HTERT RPE-1 (cell line): ENCODE measurements around the gene ATP6AP2.
"Not testable (repeated sequence)": the region's sequence is repeated elsewhere in the genome, so short reads cannot be mapped to it uniquely, and the experiment has no call there.

Source experiments
- in situ Hi-C: fragments of 300-500 bp; cut with MboI; formaldehyde crosslinking; loops from 4 replicates; pipeline ENCODE4 v1.14.3; 2020; ENCODE audit warnings: low sequenced_read_pairs

ATP6AP2 gene

DNA sequence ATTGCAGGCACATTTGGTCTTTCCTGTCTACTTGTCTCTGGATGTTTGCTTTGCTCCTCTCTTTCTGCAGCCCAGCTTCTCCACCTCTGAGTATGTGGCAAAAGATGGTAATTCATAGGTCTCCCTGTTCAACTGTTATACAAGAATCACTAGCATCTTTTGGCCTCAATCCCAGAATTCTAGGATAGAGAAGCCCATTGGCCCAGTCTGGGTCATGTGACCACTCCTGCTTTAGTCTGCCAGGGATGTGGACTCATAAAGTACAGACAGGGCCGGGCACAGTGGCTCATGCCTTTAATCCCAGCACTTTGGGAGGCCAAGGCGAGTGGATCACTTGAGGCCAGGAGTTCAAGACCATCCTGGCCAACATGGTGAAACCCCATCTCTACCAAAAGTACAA is 5.4 kb upstream of the ATP6AP2 start:
- in situ Hi-C loops = not testable (repeated sequence)

DNA sequence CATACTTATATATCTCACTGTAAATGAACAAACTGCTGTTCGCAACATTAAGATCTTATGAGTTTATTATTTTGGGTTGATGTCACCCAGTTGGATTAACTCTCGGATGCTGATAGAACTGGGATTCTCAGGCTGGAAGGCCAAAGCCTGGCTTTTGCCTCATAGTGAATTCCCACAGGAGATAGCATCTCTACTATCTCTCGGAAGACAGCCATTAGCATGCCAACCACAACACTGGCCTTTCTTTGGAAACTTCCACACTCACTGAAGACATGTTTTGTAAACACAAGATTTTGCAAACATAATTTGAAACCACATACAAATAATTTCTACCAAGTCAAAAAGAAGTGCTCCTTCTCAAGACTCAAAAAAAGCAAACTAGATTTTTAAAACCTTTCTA is 4.5 kb upstream of the ATP6AP2 start:
- in situ Hi-C loops = no loop called here

GRCh38 chrX:40578039-40578695 is 2.6 kb upstream of the ATP6AP2 start:
- in situ Hi-C loops = no loop called here

- in situ Hi-C loops = no loop called here
Measured at GRCh38 chrX:40579141-40579540, 1.6 kb upstream of the ATP6AP2 start.

DNA sequence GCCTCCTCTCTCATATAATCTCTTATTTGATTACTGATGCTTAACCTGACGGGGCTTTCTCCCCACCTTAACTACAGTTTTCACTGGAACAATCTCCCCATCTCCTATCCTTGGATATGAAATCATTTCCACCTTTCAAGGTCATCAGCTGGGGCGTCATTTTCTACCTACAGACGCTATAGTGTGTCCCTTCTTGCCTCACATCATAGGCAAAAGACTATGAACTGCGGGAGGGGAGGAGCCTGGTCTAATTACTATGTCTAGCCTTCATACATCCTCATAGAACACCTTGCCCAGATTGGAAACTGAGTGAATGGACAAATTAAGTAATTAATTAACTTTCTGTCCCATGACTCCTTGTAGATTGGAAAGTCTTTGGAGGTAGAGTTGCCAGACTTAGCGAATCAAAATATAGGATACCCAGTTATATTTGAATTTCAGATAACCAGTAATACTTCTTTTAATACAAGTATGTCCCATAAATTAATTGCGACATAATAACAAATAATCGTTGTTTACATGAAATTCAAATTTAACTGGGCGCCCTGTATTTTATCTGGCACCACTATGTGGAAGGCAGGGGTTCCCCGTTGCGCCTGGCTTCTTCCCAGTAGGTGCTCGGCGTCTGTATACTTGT is 752 bp upstream of the ATP6AP2 start:
- in situ Hi-C loops = no loop called here

DNA sequence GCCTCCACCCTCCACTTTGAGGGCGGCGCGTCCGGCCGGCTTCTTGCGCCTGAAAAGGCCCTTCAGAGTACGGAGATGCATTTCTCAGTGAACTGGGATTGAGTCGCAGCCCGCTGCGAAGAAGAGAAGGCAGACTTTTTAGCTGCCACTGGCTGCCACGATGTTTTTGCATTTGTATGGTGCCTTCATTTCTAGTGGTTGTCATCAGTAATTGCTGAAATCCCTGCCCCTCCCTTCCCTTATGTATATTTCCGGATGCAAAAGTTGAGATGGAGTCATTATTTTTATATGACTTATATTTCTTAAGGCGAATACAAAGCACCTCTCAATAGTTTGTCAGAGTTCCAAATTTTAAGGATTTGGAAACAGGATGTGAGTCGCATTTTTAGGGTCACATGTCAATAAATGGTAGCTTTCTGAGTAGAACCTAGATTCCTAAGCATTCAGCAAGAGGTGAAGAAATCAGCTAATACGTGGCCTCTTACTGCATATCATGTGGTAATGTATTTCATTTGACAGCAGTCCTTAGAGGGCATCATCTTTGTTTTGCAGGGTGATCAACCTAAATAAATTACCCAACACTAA is 658 bp downstream of the ATP6AP2 start:
- in situ Hi-C loops = no loop called here

- in situ Hi-C loops = not testable (repeated sequence)
Measured at GRCh38 chrX:40582178-40582577, 1.4 kb downstream of the ATP6AP2 start.

DNA sequence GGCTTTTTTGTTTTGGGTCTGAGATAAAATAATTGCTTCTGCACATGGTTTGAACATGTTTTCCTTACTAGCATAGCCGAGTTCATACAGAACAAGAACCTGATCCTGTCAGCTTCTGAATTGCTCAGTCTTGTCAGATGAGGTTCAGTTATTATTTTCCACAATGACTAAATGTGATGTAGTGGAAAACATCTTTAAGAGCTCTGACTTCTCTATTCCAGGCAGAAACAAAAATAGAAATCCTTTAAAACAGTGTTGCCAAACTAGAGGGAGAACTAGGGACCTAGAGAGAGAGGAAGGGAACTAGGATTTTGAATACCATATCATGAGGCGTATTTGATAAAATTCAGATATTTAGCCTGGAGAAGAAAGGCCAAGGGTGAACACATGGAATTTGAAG is 2.0 kb downstream of the ATP6AP2 start:
- in situ Hi-C loops = no loop called here

DNA sequence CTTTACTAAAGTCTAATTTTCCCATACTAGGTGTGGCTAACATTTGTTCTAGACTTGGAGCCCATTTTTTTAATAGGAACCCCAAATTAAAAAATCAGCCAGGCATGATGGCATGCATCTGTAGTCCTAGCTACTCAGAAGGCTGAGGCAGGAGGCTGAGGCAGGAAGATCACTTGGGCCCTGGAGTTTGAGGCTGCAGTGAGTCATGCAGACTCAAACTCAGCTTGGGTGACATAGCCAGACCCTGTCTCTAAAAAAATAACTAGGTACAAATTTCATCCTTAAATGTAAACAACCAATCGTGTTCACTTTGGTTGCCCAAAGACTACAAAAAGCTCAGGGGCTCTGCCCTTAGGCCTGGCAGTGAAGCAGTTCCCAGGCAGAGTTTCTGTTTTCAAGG is 6.9 kb downstream of the ATP6AP2 start:
- in situ Hi-C loops = not testable (repeated sequence)

GRCh38 chrX:40589616-40590321 is 9.0 kb downstream of the ATP6AP2 start:
- in situ Hi-C loops = not testable (repeated sequence)

- in situ Hi-C loops = no loop called here
Measured at GRCh38 chrX:40603446-40603845, 22.7 kb downstream of the ATP6AP2 start.

GRCh38 chrX:40607381-40607780 is 26.6 kb downstream of the ATP6AP2 start:
- in situ Hi-C loops = no loop called here

- in situ Hi-C loops = no loop called here
Measured at GRCh38 chrX:40612511-40612910, 31.7 kb downstream of the ATP6AP2 start.

DNA sequence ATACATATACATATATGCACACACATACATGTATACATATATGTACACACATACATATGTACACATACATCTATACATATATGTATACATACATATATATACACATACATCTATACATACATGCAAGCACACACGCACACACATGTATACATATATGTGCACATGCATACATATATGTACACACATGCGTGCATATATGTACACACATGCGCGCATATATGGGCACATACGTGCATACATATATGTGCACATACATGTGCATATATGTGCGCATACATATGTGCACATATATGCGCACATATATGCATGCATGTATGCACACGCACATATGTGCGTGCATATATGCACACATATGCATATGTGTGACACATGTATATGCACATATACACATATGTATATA is 35.2 kb downstream of the ATP6AP2 start:
- in situ Hi-C loops = no loop called here

GRCh38 chrX:40617566-40617965 is 36.8 kb downstream of the ATP6AP2 start:
- in situ Hi-C loops = no loop called here

DNA sequence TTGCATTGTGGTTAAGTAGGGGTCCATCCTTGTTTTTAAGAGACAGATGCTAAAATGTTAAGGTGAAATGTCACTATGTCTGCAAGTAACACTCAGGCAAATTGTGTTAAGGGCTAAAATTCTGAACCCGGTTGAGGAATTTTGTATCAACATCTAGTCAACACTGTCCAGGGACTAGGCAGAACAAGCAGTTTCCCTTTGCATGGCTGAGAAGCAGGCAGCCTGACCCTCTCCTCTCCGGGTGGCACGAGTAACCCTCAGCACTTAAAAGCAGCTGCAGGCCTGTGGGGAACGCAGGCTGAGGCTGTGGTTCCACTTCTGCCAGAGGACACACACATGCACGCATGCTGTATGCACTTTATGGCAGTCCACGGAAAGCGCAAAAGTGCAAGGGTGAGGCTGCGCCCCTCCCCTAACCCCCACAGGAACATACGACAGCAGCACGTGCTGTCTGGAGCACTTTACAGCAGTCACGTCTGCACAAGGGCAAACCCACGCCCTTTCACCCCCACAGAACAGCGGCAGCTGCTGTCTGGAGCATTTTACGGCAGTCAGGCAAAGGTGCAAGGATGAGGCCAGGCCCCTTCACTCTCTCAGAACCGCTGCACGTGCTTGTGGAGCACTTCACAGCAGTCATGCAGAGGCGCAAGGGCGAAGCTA is 41.8 kb downstream of the ATP6AP2 start:
- in situ Hi-C loops = no loop called here

DNA sequence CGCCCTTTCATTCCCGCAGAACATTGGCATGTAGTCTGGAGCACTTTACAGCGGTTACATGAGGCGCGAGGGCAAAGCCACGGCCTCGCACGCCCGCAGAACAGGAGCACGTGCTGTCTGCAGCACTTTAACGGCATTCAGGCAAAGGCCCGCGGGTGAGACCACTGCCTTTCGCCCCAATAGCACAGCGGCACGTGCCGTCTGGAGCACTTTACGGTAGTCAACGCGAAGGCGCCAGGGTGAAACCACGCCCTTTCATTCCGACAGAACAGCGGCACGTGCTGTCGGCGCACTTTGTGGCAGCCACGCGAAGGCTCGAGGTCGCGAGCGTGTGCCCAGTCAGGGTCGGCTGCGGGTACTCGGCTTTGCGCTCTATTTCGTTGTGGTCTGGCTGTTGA is 42.4 kb downstream of the ATP6AP2 start, which contains the start of gene MPC1L:
Gene MPC1L (plus strand): TSS at position 290 of the 398 bp plus-strand sequence. CDS start 138 bp downstream, outside the sequence.
- in situ Hi-C loops = no loop called here

- in situ Hi-C loops = no loop called here
Measured at GRCh38 chrX:40623665-40624064, 42.9 kb downstream of the ATP6AP2 start.

DNA sequence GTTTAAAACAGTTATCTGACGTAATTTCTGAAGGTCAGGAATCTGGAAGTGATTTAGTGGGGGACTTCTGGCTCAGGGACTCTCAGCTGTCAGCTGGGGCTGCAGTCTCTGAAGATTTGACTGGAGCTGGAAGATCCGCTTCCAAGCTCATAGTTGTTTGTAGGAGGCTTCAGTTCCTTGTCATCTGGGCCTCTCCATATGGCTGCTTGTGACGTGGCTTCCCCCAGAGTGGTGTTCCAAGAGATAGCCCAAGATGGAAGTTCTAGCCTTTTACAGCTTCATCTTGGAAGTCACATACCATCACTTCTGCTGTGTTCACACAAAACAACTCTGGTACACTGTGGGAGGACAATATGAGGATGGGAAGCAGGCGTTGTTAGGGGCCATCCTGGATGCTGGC is 44.5 kb downstream of the ATP6AP2 start:
- in situ Hi-C loops = no loop called here

GRCh38 chrX:40628506-40628905 is 47.7 kb downstream of the ATP6AP2 start:
- in situ Hi-C loops = no loop called here

GRCh38 chrX:40632199-40632598 is 51.4 kb downstream of the ATP6AP2 start:
- in situ Hi-C loops = no loop called here
